Body of pancreas (tissue), 4 donors: ENCODE results near the gene AOAH. TPM values are rescaled to one million over a fixed set of nuclear protein-coding genes. Genes with fewer than 3 reads are reported as not detected.

Source experiments
- ATAC-seq: fragments of 150-250 bp; one replicate; pipeline ENCODE4 v1.9.1; 2016
- DNase-seq, 4 donors: peaks; one replicate each; pipeline ENCODE4 v3.0.0-alpha.2; 2019
- H3K27ac ChIP-seq, 4 donors: fragments of 200-600 bp; sonication (generic); 1 replicate in 3 of 4; 2 replicates in 1 of 4; pipeline versions ENCODE4 v1.5.1 to v1.6.1; 2016 to 2019; ENCODE audit warnings: mild to moderate bottlenecking in 1 of 4, mixed read lengths in 1 of 4, moderate library complexity in 1 of 4
- H3K27me3 ChIP-seq, 2 donors: fragments of 200-600 bp; sonication (generic); one replicate each; pipeline ENCODE4 v1.6.0; 2016; ENCODE audit warnings: mild to moderate bottlenecking in 1 of 2
- H3K36me3 ChIP-seq, 2 donors: fragments of 200-600 bp; sonication (generic); replicated peaks in 1 of 2; 2 replicates each; pipeline ENCODE4 v1.5.1; 2016; ENCODE audit warnings: low read depth in 2 of 2; ENCODE audit not compliant: insufficient read depth in 1 of 2
- H3K4me1 ChIP-seq: fragments of 200-600 bp; sonication (generic); one replicate; pipeline ENCODE4 v1.6.0; 2016
- H3K4me3 ChIP-seq, 2 donors: fragments of 200-600 bp; sonication (generic); 1 replicate in 1 of 2; 2 replicates in 1 of 2; pipeline ENCODE4 v1.5.1; 2016 to 2019
- H3K9me3 ChIP-seq, 3 donors: fragments of 200-600 bp; sonication (generic); 1 replicate in 2 of 3; 2 replicates in 1 of 3; pipeline ENCODE4 v1.5.1; 2016
- POLR2A ChIP-seq, 3 donors: fragments of 450-650 bp; IDR thresholded peaks; one replicate each; pipeline ENCODE4 v1.6.1; 2016; ENCODE audit warnings: antibody characterized with exemption in 3 of 3, mild to moderate bottlenecking in 2 of 3
- whole genome bisulfite sequencing, 2 donors: methylation state at CpG; one replicate each; pipeline ENCODE4 v1.1.5; 2017; 5-methylcytosine and 5-hydroxymethylcytosine counted together
- intact Hi-C: fragments of 100-400 bp; cut with DNase I; formaldehyde crosslinking; loops from one replicate; pipeline ENCODE4 v1.15.1; 2023
- total RNA-seq, 2 donors: library from RNA; depleted of rRNA; stranded (reverse); fragments of >200 nt; gene quantifications; one replicate each; pipeline ENCODE4 v1.1.0, GENCODE V29; 2016
- TF ChIP-seq, protein P1 (sequence below), 7 experiments: fragments of 450-650 bp in 4 of 7; fragments of 200-600 bp in 3 of 7; sonication (generic) in 3 of 7; IDR thresholded peaks; one replicate each; pipeline ENCODE4 v1.5.1; 2016 to 2019; ENCODE audit warnings: antibody characterized with exemption in 7 of 7

Gene AOAH
- total RNA-seq, 2 donors from 2014 or later, result 4.9 to 6.2 TPM

- H3K27ac ChIP-seq, result no peak overlapping the region
- ATAC-seq (no peak), DNase-seq (no peak)
- no peaks in the 10 kb centered on the region for H3K27me3 ChIP-seq
- 73 to 74% methylated on average over 5 of the region's 5 CpGs for WGBS, 2 donors
- no peaks in the 10 kb centered on the region for H3K9me3 ChIP-seq
- H3K36me3 ChIP-seq, result no peaks in the 10 kb centered on the region
- TF ChIP-seq, protein P1, sequence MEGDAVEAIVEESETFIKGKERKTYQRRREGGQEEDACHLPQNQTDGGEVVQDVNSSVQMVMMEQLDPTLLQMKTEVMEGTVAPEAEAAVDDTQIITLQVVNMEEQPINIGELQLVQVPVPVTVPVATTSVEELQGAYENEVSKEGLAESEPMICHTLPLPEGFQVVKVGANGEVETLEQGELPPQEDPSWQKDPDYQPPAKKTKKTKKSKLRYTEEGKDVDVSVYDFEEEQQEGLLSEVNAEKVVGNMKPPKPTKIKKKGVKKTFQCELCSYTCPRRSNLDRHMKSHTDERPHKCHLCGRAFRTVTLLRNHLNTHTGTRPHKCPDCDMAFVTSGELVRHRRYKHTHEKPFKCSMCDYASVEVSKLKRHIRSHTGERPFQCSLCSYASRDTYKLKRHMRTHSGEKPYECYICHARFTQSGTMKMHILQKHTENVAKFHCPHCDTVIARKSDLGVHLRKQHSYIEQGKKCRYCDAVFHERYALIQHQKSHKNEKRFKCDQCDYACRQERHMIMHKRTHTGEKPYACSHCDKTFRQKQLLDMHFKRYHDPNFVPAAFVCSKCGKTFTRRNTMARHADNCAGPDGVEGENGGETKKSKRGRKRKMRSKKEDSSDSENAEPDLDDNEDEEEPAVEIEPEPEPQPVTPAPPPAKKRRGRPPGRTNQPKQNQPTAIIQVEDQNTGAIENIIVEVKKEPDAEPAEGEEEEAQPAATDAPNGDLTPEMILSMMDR (IDR thresholded peaks at IDR 0.05), result no peak
- TF ChIP-seq POLR2A (IDR thresholded peaks at IDR 0.05), result no peak
- H3K4me1 ChIP-seq, result no peaks in the 10 kb centered on the region
- intact Hi-C loops, result no loop called here
- no peak overlapping the region for H3K4me3 ChIP-seq
Observed at GRCh38 chr7:36638140-36638539, 86.2 kb downstream of the AOAH start.

DNA sequence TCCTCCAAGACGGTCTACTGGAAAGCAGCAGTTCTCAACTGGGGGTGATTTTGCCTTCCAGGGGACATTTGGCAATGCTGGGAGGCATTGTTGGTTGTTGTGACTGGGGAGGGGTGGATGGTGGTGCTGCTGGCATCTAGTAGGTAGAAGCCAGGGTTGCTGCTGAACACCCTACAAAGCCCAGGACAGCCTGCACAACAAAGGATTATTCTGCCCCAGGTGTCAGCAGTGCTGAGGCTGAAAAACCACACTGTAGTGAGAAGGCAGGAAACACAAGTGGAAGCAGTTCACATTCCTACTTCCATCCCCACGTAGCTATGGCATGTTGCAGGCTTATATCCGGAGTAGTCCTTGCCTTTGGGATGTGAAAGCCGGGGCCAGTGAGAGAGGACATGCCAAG is 86.9 kb downstream of the AOAH start:
- intact Hi-C loops, result no loop called here
- ATAC-seq, result no peak
- no peaks in the 10 kb centered on the region for H3K4me1 ChIP-seq
- no peak overlapping the region for H3K4me3 ChIP-seq
- H3K27me3 ChIP-seq, result no peaks in the 10 kb centered on the region
- WGBS, 2 donors, result 89 to 92% methylated on average over 4 of the region's 4 CpGs
- no peak for TF ChIP-seq POLR2A (IDR thresholded peaks at IDR 0.05)
- TF ChIP-seq, protein P1 (IDR thresholded peaks at IDR 0.05), result no peak
- DNase-seq, result no peak
- H3K9me3 ChIP-seq, result no peaks in the 10 kb centered on the region
- H3K27ac ChIP-seq, result no peak overlapping the region
- no peaks in the 10 kb centered on the region for H3K36me3 ChIP-seq

DNA sequence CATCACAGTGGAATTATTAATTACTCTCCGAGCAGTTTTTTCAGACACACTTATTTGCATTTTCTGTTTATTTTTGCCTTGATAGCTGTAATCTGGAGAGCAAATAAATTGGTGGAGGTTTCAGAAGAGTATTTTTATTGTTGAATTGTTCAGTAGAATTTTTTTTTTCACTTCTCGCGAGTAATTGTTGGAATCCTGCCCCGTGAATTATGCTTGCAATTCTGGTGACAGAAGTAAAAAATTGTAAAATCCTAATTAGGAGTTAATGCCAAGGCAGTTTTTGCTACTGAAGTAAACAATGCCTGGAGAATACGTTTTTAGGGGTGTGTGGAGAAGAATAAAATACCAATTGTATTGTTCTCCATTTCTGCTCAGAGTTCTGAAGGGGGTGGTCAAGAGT is 88.2 kb downstream of the AOAH start:
- no peaks in the 10 kb centered on the region for H3K4me1 ChIP-seq
- H3K27ac ChIP-seq, result no peak overlapping the region
- no peak overlapping the region for H3K4me3 ChIP-seq
- WGBS, 2 donors, result 15 to 35% methylated on average over 5 of the region's 5 CpGs
- intact Hi-C loops, result no loop called here
- no peaks in the 10 kb centered on the region for H3K27me3 ChIP-seq
- DNase-seq (no peak), ATAC-seq (no peak)
- no peaks in the 10 kb centered on the region for H3K9me3 ChIP-seq
- H3K36me3 ChIP-seq, result no peaks in the 10 kb centered on the region
- no peak for TF ChIP-seq POLR2A (IDR thresholded peaks at IDR 0.05)
- TF ChIP-seq, protein P1 (IDR thresholded peaks at IDR 0.05), result no peak

DNA sequence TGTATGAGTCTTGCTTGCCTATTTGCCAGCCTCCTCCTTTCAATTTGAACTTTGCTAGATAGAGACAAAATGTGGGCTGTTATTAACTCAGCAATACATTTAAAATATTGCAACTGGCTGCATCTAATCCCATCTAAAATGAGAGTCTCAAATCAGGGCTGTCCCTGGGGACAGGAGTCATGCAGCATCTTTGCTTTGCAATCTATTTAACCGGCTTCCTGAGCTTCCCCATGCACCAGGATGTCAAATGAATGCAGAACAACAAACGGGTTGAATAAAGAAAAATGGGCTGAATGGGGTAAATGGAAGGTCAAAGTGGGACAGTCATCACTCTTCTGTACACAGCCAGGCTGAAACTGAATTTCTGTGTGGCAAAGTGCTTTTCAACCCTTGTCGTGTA is 89.2 kb downstream of the AOAH start:
- no peaks in the 10 kb centered on the region for H3K4me1 ChIP-seq
- no peaks in the 10 kb centered on the region for H3K9me3 ChIP-seq
- no peak overlapping the region for H3K27ac ChIP-seq
- WGBS, 2 donors, result 86 to 87% methylated on average over 3 of the region's 3 CpGs
- no peak for ATAC-seq
- no peak for DNase-seq
- no peaks in the 10 kb centered on the region for H3K36me3 ChIP-seq
- TF ChIP-seq, protein P1 (IDR thresholded peaks at IDR 0.05), result no peak
- TF ChIP-seq POLR2A (IDR thresholded peaks at IDR 0.05), result no peak
- intact Hi-C loops, result no loop called here
- no peaks in the 10 kb centered on the region for H3K27me3 ChIP-seq
- H3K4me3 ChIP-seq, result no peak overlapping the region

DNA sequence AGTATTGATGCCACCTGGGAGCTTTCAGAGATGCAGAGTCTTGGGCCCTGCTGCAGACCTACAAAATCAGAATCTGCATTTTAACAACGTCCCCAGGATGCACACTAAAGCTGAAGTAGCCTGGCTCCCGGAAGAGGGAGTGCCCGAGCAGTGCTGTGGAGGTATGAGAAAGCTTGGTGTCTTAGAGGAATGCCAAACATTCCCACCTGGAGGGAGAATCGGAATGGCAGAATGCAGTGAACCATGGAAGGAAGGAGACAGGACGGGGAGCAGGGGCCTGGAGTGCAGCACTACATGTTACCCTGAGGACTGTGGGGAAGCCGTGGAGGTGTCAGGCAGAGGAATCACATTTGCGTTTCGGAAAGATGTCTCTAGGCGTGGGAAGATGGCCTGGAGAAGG is 90.9 kb downstream of the AOAH start:
- intact Hi-C loops, result no loop called here
- no peak for DNase-seq
- TF ChIP-seq, protein P1 (IDR thresholded peaks at IDR 0.05), result no peak
- TF ChIP-seq POLR2A (IDR thresholded peaks at IDR 0.05), result no peak
- 89 to 90% methylated on average over 9 of the region's 9 CpGs for WGBS, 2 donors
- Histone ChIP-seq H3K27ac (no peak overlapping the region), H3K4me1 (no peaks in the 10 kb centered on the region), H3K27me3 (no peaks in the 10 kb centered on the region), H3K9me3 (no peaks in the 10 kb centered on the region), H3K36me3 (no peaks in the 10 kb centered on the region), H3K4me3 (no peak overlapping the region)
- no peak for ATAC-seq
